Measurements from ENCODE around the gene GDPD1.
"Not testable (repeated sequence)": the region's sequence is repeated elsewhere in the genome, so short reads cannot be mapped to it uniquely, and the experiment has no call there.

GDPD1 gene

DNA sequence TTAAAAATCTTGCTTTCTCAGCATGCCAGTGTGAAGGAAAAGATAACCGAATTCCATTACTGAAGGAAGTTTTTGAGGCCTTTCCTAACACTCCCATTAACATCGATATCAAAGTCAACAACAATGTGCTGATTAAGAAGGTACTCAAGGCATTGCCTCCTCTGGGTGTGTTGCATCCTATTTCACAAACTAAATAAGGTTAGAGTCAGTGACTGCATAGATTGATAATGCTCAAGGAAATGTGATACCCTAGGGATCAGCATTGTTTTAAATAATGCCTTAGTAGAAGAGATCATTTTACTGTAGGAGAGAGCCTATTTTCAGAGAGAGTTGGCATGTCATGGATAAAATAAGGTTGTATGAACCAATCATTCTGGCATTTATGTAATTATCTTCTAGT, 36.8 kb downstream of the GDPD1 start:
- DNase-seq, result no peak

- DNase-seq, result no peak
These were observed 40.4 kb downstream of the GDPD1 start for GRCh38 chr17:59260722-59261121.

- DNase-seq, result no peak
These were observed 46.4 kb downstream of the GDPD1 start for GRCh38 chr17:59266745-59267144.

DNA sequence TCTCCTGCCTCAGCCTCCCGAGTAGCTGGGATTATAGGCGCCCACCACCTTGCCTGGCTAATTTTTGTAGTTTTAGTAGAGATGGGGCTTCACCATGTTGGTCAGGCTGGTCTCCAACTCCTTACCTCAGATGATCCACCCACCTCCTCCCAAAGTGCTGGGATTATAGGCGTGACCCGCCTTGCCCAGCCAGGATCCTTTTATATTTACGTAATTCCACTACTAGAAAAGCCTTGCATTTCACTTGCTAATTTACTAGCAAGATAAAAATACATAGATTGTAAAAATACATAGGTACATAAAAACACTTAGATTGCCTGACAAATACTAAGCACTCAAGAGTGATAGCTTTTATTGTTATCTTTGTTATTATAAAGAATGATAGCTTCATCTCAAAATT, 47.5 kb downstream of the GDPD1 start:
- no peak for DNase-seq

GRCh38 chr17:59275618-59276017, 55.3 kb downstream of the GDPD1 start:
- no peak for DNase-seq

DNA sequence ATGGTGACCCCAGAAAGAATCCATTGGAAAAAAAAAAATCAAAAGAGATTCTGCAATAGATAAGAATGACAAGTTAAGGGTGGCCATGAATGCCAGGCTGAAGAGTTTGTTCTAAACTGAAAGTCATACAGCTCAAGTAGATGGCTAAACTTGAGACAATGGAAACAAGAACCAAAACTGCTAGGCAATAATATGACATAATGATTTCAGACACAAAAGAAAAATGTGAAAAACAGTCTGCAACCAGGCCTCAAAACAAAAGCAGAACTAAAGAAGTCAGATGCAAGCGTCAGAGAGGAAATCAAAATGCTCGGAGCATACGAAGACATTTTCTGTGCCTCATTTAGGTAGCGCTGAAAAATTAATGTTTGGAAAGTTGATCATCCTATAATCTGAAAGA, 56.7 kb downstream of the GDPD1 start:
- DNase-seq, result no peak

DNA sequence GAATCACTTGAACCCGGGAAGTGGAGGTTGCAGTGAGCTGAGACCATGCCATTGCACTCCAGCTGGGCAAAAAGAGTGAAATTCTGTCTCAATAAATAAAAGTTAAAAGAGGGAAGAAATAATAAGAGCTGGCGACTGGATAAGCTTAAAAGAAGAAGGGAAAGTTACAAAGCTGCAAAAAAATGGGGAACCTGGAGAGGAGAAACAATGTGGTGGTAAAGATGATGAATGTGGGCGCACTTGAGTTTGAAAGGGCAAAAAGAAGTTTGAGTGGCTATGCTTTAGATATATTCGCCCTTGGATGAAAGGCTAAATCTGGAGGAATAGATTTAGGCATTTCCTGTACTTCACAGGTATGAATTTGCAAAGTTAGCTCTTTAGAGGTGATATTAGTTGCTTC, 58.1 kb downstream of the GDPD1 start:
- no peak for DNase-seq

DNA sequence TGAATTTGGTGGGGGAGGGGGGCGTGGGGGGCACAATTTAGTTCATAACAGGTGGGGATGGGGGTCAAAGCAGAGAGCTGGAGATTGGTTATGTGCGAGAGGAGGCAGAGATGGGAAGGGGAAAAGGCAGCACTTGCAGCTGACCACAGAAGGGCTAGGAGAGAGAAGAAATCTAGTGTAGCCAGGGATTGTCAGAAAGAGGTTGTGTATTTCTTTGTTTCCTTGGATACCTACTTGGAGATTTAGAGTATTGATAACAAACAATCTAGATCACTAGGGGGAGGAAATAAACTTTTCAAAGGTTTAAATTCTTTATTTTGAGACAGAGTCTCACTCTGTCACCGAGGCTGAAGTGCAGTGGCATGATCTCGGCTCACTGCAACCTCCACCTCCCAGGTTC, 64.0 kb downstream of the GDPD1 start:
- DNase-seq, result no peak

DNA sequence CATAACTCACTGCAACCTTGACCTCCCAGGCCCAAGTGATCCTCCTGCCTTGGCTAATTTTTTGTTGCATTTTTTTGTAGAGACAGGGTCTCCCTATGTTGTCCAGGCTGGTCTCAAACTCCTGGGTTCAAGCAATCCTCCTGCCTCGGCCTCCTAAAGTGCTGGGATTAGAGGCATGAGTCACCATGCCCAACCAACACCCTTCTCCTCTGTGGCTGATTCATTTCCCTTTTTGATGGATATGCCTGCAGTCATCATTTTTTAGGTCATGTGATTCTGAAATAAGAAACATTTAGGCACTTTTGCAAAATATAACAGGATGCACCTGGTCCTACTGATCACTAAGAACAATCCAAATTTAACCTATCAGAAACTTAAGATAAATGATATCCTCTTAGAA, 67.1 kb downstream of the GDPD1 start:
- DNase-seq, result no peak

GRCh38 chr17:59287891-59288290, 67.6 kb downstream of the GDPD1 start:
- DNase-seq, result no peak

DNA sequence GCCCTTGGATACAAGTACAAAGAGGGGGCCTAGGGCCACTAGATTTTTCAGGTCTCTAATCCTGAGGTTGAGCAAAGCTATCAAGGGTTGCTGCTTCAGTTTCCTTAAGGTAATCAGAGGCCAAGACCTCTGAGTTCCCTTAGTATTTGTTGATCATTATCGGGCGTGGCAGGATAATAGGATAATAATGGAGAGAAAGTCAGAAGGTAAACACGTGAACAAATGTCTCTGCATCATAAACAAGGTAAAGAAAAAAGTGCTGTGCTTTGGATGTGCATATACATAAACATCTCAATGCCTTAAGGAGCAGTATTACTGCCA, 69.6 kb downstream of the GDPD1 start:
- no peak for DNase-seq

- not testable (repeated sequence) for DNase-seq
These were observed 70.1 kb downstream of the GDPD1 start for GRCh38 chr17:59290302-59290998.

DNA sequence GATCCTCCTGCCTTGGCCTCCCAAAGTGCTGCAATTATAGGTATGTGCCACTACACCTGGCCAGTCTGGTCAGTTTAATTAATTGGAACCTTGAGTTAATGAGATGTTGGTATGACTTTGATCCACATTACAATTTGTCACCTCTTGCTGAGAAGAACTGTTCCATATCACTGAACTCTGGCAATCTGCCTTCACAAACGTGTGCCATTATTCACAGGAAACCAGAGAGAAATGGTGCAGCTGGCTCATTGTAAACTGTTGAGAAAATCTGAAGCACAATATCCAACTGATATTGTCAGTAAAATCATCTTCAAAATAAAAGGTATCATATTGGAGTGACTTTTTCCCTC, 71.8 kb downstream of the GDPD1 start:
- DNase-seq, result no peak

GRCh38 chr17:59296190-59296589, 75.9 kb downstream of the GDPD1 start:
- DNase-seq, result no peak

DNA sequence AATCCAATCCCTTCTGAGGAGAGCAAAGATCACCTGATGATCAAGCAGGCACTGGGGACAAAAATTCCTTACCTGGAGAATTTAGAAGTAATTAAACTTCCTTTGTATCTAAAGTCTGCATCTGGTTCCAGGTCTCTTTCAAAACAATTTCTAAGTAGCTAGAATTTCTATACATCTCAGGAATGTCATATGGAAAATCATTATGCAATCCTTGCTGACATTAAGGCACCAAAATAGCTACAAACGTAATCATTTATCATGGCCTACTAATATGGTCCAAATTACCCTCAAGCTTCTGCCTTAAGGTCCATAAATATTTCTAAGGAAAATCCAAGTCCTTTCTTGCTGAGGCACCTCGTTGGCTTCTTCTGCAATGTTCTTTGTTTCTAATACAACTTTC, 78.2 kb downstream of the GDPD1 start:
- DNase-seq, result no peak

DNA sequence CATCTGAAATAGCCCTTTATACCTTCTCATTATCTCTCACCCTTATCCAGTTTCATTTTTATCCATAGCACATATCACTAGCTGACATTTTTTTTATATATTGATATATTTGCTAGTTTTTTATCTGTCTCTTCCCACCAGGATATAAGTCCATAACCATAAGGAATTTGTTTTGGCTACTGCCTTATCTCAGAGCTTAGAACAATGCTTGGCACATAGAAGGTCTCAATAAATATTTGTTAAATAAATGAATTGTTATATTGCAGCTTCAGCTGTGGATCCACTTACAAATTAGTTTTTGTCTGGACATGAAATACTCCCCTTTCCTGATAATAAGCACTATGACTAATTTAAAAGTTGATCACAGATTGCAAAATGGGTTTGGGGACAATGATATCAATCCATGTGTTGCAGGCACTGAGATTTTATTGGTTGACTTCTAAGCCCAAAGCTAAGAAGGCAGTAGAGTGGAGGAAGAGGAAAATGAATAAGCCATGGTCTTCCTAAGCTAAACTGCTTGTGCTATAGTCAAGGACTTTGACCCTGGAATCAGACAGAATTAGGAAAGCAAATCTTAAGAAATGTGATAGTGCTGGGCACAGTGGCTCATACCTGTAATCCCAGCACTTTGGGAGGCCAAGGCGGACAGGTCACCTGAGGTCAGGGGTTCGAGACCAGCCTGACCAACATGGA, 79.2 kb downstream of the GDPD1 start:
- no peak for DNase-seq

DNA sequence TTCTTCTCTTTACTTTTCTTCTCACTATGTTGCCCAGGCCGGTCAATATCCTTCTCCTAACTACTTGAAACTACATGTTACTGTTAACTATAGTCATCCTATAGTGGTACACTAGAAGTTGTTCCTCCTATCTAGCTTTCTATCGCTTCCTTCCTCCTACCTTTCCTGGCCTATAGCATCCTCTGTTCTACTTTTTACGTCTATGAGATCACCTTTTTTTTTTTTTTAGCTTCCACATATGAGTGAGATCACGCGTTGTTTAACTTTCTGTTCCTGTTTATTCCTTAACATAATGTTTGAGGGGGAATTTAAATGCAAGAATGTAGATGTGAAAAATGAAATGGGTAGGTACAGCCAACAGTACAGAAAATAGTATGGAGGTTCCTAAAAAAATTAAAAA, 80.6 kb downstream of the GDPD1 start:
- DNase-seq, result no peak

GRCh38 chr17:59304811-59305210, 84.5 kb downstream of the GDPD1 start:
- no peak for DNase-seq

DNA sequence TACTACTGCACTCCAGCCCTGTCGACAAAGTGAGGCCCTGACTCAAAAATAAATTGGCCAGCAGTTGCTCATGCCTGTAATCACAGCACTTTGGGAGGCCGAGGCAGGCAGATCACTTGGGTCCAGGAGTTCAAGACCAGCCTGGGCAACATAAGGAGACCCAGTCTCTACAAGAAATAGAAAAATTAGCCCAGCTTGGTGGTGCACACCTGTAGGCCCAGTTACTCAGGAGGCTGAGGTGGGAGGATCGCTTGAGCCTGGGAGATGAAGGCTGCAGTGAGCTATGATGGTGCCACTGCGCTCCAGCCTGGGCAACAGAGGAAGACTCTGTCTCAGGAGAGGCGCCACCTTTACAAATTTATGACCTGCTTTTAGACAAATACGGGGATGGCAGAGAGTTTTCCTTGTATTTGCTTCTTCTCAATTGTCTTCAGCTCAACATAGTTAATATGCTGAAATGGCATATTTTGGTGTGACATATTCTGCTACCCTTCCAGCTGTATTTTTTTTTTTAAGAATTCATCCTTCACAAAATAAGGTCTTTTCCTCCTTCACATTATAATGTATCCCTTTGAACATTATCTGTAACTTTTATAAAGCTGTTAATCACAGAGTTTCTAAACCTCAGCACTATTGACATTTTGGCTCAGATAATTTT, 90.1 kb downstream of the GDPD1 start:
- no peak for DNase-seq

- DNase-seq, result peak; percentile 58
These were observed 90.7 kb downstream of the GDPD1 start for GRCh38 chr17:59311051-59311468.

- DNase-seq, result not testable (repeated sequence)
These were observed 91.2 kb downstream of the GDPD1 start for GRCh38 chr17:59311521-59311920.

DNA sequence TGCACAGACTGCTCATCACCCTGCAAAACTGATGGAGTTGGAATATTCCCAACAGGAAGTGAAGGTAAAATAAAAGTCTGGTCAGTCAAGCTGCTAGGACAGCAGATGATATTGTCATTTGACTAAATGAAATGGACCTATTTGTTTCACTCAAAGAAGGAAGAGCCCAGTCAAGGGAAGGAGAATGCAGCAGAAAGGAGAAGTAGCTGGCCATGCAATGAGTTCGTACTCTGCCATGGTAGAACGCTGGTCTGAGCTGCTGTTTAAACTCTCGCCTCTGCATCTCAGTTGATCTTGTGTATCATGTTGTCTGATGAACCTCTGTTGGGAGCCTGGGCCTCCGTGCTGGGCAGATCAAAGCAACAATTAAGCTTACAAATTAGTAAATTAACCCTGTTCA, 95.6 kb downstream of the GDPD1 start:
- no peak for DNase-seq

Data from COR-L47 (cell line).